NCI-H2196 treated with DMSO at 0.1 percent for 48 hours (cell line): ENCODE measurements around the gene THSD4.
"Not testable (repeated sequence)": the region's sequence is repeated elsewhere in the genome, so short reads cannot be mapped to it uniquely, and the experiment has no call there.

Source experiments
- DNase-seq: peaks from one replicate; lab custom pipeline; 2025; ENCODE audit not compliant: unreplicated experiment; lab: John Stamatoyannopoulos, UW

THSD4 gene

GRCh38 chr15:71664622-71665021, 549.4 kb downstream of the THSD4 start:
- DNase-seq = no peak

GRCh38 chr15:71666763-71667620, 551.7 kb downstream of the THSD4 start:
- no peak for DNase-seq

GRCh38 chr15:71669688-71670087, 554.4 kb downstream of the THSD4 start:
- DNase-seq = no peak

- not testable (repeated sequence) for DNase-seq
These were observed 555.0 kb downstream of the THSD4 start for GRCh38 chr15:71670222-71670621.

GRCh38 chr15:71674354-71674753, 559.1 kb downstream of the THSD4 start:
- no peak for DNase-seq

GRCh38 chr15:71677352-71677751, 562.1 kb downstream of the THSD4 start:
- DNase-seq = no peak

- no peak for DNase-seq
These were observed 562.5 kb downstream of the THSD4 start for GRCh38 chr15:71677766-71678165.

- DNase-seq = no peak
These were observed 562.9 kb downstream of the THSD4 start for GRCh38 chr15:71678191-71678590.

- DNase-seq = no peak
These were observed 563.3 kb downstream of the THSD4 start for GRCh38 chr15:71678605-71679004.

GRCh38 chr15:71679223-71679792, 564.0 kb downstream of the THSD4 start:
- DNase-seq = no peak

GRCh38 chr15:71679793-71680353, 564.6 kb downstream of the THSD4 start:
- no peak for DNase-seq

GRCh38 chr15:71682001-71682400, 566.7 kb downstream of the THSD4 start:
- no peak for DNase-seq

GRCh38 chr15:71683411-71684274, 568.4 kb downstream of the THSD4 start:
- DNase-seq = no peak

- DNase-seq = no peak
These were observed 570.2 kb downstream of the THSD4 start for GRCh38 chr15:71685420-71685993.

- DNase-seq = no peak
These were observed 571.2 kb downstream of the THSD4 start for GRCh38 chr15:71686221-71687050.

GRCh38 chr15:71687902-71688508, 572.7 kb downstream of the THSD4 start:
- DNase-seq = no peak

GRCh38 chr15:71688509-71689094, 573.3 kb downstream of the THSD4 start:
- DNase-seq = no peak

- DNase-seq = no peak
These were observed 575.8 kb downstream of the THSD4 start for GRCh38 chr15:71691081-71691457.
